Measurements from ENCODE around the gene HLA-DQA2.
"Not testable (repeated sequence)": the region's sequence is repeated elsewhere in the genome, so short reads cannot be mapped to it uniquely, and the experiment has no call there.

HLA-DQA2 gene

DNA sequence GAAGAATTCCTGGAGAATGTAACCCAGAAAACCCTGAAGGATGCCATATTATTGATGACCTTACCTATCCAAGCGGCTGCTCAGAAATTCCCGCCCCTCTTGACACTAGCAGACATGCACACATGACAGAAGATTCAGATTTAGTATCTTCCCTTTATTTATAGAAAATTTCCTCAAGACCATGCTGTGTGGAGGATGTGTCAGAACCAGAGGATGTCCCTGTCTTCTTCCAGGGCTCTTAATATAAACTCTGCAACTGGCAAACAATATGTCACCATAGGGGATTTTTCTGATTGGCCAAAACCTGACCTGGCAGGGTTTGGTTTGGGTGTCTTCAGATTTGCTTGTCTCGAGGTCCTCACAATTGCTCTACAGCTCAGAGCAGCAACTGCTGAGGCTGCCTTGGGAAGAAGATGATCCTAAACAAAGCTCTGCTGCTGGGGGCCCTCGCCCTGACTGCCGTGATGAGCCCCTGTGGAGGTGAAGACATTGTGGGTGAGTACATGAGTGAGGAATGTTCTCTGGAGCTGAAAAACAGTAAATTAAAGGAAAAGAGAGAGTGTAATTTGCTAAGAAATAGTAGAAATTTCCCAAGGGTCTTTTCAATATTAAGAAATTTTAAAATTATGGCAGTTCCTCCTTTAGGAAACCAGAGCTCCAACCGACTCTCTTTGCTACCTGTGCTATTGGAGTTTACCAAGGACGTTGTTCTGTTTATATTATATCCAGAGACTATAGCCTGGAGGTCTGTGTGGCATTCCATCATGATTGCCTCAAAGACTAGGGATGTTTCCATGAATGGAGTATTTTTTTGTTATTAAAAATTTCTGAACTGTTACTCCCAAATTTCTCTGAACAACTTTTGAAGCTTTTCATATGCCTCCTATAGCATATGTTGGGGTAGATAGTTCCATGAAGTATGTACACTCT is at the start of gene HLA-DQA2:
Gene HLA-DQA2, plus strand, starts transcription at position 361 of the 930 bp plus-strand sequence. Its CDS starts 53 bp downstream, at position 414.
- H3K4me1 Mint-ChIP-seq: peaks cover 3% of the 10 kb centered on the region
- no peak for DNase-seq
- no peak for ATAC-seq
- no peaks in the 10 kb centered on the region for H3K9me3 Mint-ChIP-seq
- H3K27ac Mint-ChIP-seq: no peak within 1 kb of the TSS
- no peak within 1 kb of the TSS for H3K4me3 Mint-ChIP-seq
- H3K36me3 Mint-ChIP-seq (ENCODE audit: low read depth): no peaks in the 10 kb centered on the region
- H3K27me3 Mint-ChIP-seq: peaks cover 45% of the 10 kb centered on the region

DNA sequence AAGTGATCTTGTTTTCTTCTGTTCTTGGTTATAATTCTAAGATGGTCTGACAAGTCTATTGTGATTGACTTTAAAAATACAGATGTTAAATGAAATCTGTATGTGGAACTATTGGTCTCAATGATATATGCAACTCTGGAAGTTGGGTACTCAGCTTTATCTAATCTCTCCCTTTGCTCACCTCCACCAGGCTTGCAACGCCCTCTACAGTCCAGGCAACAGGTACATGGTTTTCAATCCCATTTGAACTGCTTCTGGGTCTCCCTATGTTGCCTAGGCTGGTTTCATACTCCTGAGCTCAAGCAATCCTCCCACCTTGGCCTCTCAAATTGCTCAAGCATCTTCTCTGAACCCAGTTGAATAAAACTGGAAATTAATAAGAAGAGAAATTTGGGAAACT is 49.2 kb upstream of the HLA-DQA2 start:
- H3K27me3 Mint-ChIP-seq: peaks cover 9% of the 10 kb centered on the region
- DNase-seq (peak; percentile 51), ATAC-seq (peak; percentile 72)
- no peaks in the 10 kb centered on the region for H3K36me3 Mint-ChIP-seq (ENCODE audit: low read depth)
- no peak overlapping the region for H3K4me3 Mint-ChIP-seq
- no peaks in the 10 kb centered on the region for H3K9me3 Mint-ChIP-seq
- H3K4me1 Mint-ChIP-seq: peaks cover 19% of the 10 kb centered on the region
- H3K27ac Mint-ChIP-seq: no peak overlapping the region

DNA sequence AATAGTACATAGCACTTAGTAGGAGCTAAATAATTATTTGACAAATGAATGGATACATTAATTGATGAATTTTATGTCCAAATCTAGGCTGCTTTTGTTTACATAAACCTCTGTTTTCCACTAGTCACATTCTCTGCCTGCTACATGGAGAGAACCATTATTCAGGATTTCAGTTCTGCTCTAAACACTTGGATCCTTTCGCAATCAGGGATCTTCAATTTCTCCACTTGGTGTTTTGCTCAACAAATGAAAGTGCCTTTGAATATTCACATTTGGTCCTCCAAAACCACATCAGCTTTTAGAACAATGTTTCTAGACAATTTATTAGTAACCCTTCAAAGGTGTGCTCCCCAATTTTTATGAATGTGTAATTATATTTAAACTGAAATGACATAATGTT is 44.2 kb upstream of the HLA-DQA2 start:
- Mint-ChIP-seq H3K27ac (no peak overlapping the region), H3K9me3 (no peaks in the 10 kb centered on the region), H3K4me3 (no peak overlapping the region), H3K4me1 (peaks cover 4% of the 10 kb centered on the region), H3K36me3 (ENCODE audit: low read depth) (no peaks in the 10 kb centered on the region), H3K27me3 (peaks cover 32% of the 10 kb centered on the region)
- ATAC-seq: no peak
- DNase-seq: no peak

DNA sequence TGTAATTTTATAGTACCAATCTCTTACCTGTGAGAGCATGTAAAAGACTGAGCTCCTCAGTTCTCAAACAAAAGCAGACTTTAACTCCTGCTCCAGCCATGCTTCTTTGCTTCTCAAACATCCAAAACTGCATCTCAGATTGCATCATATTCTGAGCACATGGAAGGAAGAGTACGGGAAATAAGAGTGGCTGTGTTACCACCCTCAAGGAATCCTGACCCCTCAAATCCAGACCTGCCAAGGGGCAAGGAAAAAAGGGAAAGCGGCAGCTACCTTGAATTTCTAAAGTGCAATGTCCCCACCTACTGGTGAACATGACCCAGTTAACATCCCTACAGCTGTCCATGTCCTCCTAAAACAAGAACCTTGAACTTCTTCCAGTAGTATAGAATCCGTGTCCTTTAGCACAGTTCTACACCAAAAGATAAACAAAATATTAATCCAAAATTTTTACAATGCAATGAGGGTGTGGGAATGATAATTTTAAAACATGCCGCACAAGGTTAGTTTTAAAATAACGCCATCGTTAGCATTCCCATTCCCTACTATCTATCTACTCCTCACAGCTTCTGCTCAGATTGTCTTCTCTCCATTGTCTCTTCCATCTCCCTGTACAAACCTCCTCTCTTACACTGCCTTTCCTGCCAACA is 40.7 kb upstream of the HLA-DQA2 start:
- ATAC-seq (peak; percentile 33), DNase-seq (peak; percentile 22)
- no peak overlapping the region for H3K4me3 Mint-ChIP-seq
- H3K4me1 Mint-ChIP-seq: peaks cover 7% of the 10 kb centered on the region
- no peak overlapping the region for H3K27ac Mint-ChIP-seq
- peaks cover 4% of the 10 kb centered on the region for H3K9me3 Mint-ChIP-seq
- H3K36me3 Mint-ChIP-seq (ENCODE audit: low read depth): no peaks in the 10 kb centered on the region
- peaks cover 33% of the 10 kb centered on the region for H3K27me3 Mint-ChIP-seq

DNA sequence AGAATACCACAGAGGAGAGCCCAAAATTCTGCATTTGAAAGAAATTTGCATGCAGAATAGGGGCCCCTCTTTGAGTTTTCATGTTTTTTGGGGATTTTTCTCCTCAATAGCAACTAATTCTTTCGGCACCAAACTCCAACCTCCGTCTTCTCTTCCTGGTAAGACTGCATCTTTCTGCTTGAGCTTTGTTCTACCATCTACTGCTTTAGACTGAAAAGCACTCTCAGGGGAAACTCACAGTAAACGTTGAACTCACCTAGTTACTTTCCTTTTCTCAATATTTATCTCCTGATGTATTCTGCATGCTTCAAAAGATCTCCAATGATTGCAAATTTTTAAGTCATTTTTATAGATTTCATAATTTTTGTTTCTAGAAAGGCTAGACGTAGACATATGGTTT is 37.8 kb upstream of the HLA-DQA2 start:
- H3K27me3 Mint-ChIP-seq: peaks cover 29% of the 10 kb centered on the region

DNA sequence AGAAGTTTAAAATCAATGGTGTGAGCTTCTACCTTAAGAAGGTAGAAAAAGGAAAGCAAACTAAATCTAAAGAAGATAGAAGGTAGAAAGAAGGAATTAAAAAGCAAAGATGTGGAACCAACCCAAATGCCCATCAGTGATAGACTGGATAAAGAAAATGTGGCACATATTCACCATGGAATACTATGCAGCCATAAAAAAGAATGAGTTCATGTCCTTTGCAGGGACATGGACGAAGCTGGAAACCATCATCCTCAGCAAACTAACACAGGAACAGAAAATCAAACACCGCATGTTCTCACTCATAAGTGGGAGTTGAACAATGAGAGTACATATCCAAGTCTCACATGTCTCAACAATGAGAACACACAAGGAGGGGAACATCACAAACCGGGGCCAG is 36.0 kb upstream of the HLA-DQA2 start:
- H3K27ac Mint-ChIP-seq; H3K9me3 Mint-ChIP-seq; DNase-seq; H3K4me1 Mint-ChIP-seq; H3K36me3 Mint-ChIP-seq (ENCODE audit: low read depth); ATAC-seq; H3K4me3 Mint-ChIP-seq: not testable (repeated sequence)
- H3K27me3 Mint-ChIP-seq: peaks cover 19% of the 10 kb centered on the region

More for the DNA sequence above, 37.8 kb upstream of the HLA-DQA2 start:
- no peak for ATAC-seq
- Mint-ChIP-seq H3K36me3 (ENCODE audit: low read depth) (no peaks in the 10 kb centered on the region), H3K4me3 (no peak overlapping the region), H3K9me3 (peaks cover 4% of the 10 kb centered on the region), H3K4me1 (peaks cover 7% of the 10 kb centered on the region), H3K27ac (no peak overlapping the region)
- DNase-seq: no peak

DNA sequence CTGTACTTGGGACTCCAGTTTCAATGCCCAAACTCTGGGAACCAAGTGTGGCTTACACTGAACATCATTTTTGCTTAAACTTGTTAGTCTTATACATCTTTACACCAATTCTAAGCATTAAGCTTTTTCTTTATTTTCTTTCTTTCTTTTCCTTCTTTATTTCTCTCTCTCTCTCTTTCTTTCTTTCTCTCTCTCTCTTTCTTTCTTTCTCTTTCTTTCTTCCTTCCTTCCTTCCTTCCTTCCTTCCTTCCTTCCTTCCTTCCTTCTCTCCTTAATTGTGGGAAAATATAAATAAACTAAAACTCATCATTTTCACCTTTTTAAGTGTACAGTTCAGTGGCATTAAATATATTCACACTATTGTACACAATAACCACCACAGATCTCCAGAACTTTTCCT is 31.6 kb upstream of the HLA-DQA2 start:
- H3K27ac Mint-ChIP-seq: no peak overlapping the region
- ATAC-seq (no peak), DNase-seq (no peak)
- H3K27me3 Mint-ChIP-seq: peaks cover 2% of the 10 kb centered on the region
- peaks cover 4% of the 10 kb centered on the region for H3K9me3 Mint-ChIP-seq
- H3K4me1 Mint-ChIP-seq: peaks cover 4% of the 10 kb centered on the region
- no peaks in the 10 kb centered on the region for H3K36me3 Mint-ChIP-seq (ENCODE audit: low read depth)
- no peak overlapping the region for H3K4me3 Mint-ChIP-seq

DNA sequence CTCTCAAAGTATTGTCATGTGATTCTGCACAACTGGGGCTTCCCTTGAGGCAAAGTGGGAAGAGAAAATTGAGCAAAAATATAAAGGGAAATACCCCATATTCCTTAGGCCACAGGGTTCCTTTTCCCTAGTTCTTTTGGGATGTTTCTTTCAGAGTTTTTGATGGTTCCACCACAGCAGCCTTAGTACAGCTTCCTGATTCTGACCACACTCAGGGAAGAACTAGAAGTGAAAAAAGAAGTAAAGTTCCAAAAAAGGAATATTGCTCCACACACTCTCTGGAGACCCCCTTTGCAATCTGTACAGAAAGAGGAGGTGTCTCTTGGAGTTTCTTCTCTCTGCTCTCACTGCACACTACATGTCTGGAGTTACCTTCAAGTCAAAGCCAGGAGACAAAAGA is 27.9 kb upstream of the HLA-DQA2 start:
- DNase-seq (no peak), ATAC-seq (no peak)
- no peaks in the 10 kb centered on the region for H3K4me1 Mint-ChIP-seq
- H3K27me3 Mint-ChIP-seq: peaks cover 5% of the 10 kb centered on the region
- H3K27ac Mint-ChIP-seq: no peak overlapping the region
- H3K9me3 Mint-ChIP-seq: no peaks in the 10 kb centered on the region
- H3K4me3 Mint-ChIP-seq: no peak overlapping the region
- H3K36me3 Mint-ChIP-seq (ENCODE audit: low read depth): no peaks in the 10 kb centered on the region

DNA sequence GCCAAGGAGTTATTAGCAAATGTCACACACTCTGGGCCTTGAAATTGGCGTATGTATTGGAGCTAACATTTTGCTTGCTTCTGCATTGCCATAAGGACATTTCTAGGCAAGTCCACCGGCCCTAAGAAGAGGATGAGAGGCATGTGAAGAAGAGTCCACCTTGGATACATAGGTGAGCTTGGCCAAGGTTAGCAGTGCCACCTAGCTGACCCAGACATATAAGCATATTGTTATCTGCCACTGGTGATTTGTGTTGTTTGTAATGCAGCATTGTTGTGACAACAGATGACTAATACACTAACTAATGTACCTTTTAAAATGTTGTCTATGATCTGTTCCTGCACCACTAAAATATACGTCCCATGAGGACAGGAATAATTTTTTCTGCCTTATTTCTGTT is 24.8 kb upstream of the HLA-DQA2 start:
- Mint-ChIP-seq H3K9me3 (no peaks in the 10 kb centered on the region), H3K4me3 (no peak overlapping the region), H3K36me3 (ENCODE audit: low read depth) (no peaks in the 10 kb centered on the region), H3K4me1 (no peaks in the 10 kb centered on the region), H3K27ac (no peak overlapping the region), H3K27me3 (peaks cover 9% of the 10 kb centered on the region)
- DNase-seq (no peak), ATAC-seq (no peak)

DNA sequence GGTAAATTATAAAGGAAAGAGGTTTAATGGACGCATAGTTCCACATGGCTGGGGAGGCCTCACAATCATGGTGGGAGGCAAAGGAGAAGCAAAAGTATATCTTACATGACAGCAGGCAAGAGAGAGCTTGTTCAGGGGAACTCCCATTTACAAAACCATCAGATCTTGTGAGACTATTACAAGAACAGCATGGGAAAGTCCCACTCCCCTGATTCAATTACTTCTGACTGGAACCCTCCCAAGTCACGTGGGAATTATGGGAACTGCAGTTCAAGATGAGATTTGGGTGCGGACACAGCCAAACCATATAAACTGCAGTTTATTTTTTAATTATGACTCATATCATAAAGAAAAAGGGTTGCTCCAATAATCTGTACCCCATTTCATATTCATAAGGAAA is 22.3 kb upstream of the HLA-DQA2 start:
- H3K27me3 Mint-ChIP-seq: peaks cover 15% of the 10 kb centered on the region
- no peak overlapping the region for H3K4me3 Mint-ChIP-seq
- H3K9me3 Mint-ChIP-seq: no peaks in the 10 kb centered on the region
- no peaks in the 10 kb centered on the region for H3K4me1 Mint-ChIP-seq
- no peaks in the 10 kb centered on the region for H3K36me3 Mint-ChIP-seq (ENCODE audit: low read depth)
- ATAC-seq (no peak), DNase-seq (no peak)
- H3K27ac Mint-ChIP-seq: no peak overlapping the region

DNA sequence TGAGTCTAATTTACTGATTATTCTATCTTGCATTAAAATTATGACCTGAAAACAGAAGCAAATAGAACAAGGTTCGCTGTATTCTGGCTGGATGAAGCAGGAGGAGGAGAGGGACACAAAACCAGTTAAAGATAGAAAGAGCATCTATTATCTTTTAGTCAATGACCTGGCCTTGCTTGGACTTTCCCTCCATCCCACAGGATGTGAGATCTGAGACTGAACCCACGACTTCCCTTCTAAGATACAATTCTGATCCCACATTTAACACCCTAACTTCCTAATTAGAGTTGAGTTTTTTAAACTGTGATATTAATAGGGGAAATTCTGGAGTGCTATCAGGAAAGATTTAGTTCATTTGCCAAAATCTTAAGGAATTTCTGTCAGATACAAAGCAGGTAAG is 3.1 kb upstream of the HLA-DQA2 start:
- H3K27me3 Mint-ChIP-seq: peaks cover 21% of the 10 kb centered on the region
- ATAC-seq: no peak
- H3K36me3 Mint-ChIP-seq (ENCODE audit: low read depth): no peaks in the 10 kb centered on the region
- no peak for DNase-seq
- no peaks in the 10 kb centered on the region for H3K4me1 Mint-ChIP-seq
- no peaks in the 10 kb centered on the region for H3K9me3 Mint-ChIP-seq
- H3K27ac Mint-ChIP-seq: no peak overlapping the region
- no peak overlapping the region for H3K4me3 Mint-ChIP-seq

DNA sequence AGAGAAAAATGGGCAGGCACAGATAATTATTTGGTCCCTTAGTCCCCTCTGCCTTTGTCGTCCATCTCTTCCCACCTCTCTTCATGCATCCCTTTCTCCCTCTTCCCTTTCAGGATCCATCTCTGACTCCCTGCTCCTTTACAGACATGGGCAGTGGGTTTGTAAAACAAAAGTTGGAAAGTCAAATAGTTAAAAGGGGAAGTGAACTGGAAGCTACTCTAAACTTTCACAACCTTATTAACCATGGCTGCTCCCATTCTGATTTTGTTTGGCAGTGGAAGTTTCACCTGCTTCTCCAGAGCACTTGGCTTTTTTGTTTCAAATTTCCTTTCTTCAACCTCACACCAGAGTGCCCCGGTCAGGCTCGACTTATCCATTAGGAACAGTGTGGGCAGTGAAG is 1.2 kb downstream of the HLA-DQA2 start:
- Mint-ChIP-seq H3K27ac (no peak overlapping the region), H3K27me3 (peaks cover 47% of the 10 kb centered on the region), H3K9me3 (no peaks in the 10 kb centered on the region), H3K36me3 (ENCODE audit: low read depth) (no peaks in the 10 kb centered on the region), H3K4me1 (peaks cover 3% of the 10 kb centered on the region), H3K4me3 (no peak overlapping the region)
- no peak for DNase-seq
- ATAC-seq: no peak

DNA sequence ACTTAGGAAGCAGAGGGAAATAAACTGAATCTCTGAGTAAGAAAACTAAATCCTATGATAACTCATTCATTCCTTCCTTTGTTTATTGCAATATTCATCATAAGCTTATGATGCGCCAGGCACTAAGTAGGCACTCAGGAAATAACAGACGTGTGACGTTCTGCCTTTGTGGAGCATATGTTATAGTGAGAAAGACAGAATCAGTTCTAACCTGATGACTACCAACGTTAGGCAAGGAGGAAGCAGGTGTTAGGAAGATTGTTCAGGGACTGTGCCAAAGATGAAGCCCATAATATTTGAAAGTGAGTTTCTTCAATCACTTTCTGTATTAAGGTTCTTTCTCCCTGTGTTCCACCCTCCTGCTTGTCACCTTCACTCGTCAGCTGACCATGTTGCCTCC is 3.6 kb downstream of the HLA-DQA2 start:
- H3K27me3 Mint-ChIP-seq: peaks cover 33% of the 10 kb centered on the region
- no peaks in the 10 kb centered on the region for H3K9me3 Mint-ChIP-seq
- H3K36me3 Mint-ChIP-seq (ENCODE audit: low read depth): no peaks in the 10 kb centered on the region

DNA sequence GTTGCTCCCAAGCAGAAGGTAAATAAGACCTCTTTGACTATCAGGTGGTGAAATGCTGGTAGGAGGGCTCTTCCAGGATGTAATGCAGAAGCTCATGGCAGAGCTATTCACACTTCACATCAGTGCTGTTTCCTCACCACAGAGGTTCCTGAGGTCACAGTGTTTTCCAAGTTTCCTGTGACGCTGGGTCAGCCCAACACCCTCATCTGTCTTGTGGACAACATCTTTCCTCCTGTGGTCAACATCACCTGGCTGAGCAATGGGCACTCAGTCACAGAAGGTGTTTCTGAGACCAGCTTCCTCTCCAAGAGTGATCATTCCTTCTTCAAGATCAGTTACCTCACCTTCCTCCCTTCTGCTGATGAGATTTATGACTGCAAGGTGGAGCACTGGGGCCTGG is 4.5 kb downstream of the HLA-DQA2 start:
- ATAC-seq; H3K27ac Mint-ChIP-seq; DNase-seq; H3K9me3 Mint-ChIP-seq; H3K4me3 Mint-ChIP-seq; H3K36me3 Mint-ChIP-seq (ENCODE audit: low read depth); H3K4me1 Mint-ChIP-seq: not testable (repeated sequence)
- peaks cover 29% of the 10 kb centered on the region for H3K27me3 Mint-ChIP-seq

More for the DNA sequence above, 3.6 kb downstream of the HLA-DQA2 start:
- Mint-ChIP-seq H3K27ac (no peak overlapping the region), H3K4me1 (peaks cover 3% of the 10 kb centered on the region), H3K4me3 (no peak overlapping the region)
- ATAC-seq: no peak
- DNase-seq: no peak

DNA sequence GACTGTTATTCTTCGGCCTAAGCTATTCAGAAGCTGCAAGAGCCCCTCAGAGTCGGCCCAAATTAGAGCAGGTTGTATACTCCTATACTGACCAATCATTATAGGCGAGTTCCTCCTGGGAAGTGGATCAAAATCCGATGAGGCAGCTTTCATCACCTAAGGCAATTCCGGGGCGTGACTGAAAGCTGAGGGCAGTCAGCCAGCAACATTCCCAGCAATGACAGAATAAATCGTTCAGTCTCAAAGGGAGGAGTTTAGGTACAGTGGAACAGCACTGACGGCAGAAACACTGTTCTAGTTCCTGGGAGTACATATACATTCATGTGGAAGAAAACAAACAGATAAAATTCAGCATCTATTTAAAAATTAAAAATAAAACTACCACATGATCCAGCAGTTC is 11.4 kb downstream of the HLA-DQA2 start:
- Mint-ChIP-seq H3K4me3 (no peak overlapping the region), H3K27me3 (peaks cover 20% of the 10 kb centered on the region), H3K9me3 (no peaks in the 10 kb centered on the region), H3K27ac (no peak overlapping the region), H3K4me1 (no peaks in the 10 kb centered on the region), H3K36me3 (ENCODE audit: low read depth) (no peaks in the 10 kb centered on the region)
- no peak for ATAC-seq
- no peak for DNase-seq
